Measurements from ENCODE around the gene NOL12.

Gene NOL12

DNA sequence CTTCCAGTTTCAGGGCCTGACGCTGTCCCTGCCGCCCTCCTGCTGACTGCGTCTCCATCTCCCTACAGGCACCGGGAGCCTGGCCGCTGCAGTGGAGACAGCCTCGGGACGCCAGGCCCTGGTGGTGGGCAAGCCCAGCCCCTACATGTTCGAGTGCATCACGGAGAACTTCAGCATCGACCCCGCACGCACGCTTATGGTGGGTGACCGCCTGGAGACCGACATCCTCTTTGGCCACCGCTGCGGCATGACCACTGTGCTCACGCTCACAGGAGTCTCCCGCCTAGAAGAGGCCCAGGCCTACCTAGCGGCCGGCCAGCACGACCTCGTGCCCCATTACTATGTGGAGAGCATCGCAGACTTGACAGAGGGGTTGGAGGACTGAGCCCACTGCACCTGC lies 20.7 kb upstream of the NOL12 start:
- no peak for DNase-seq (ENCODE audit: low read depth in 2 of 2)
- TF ChIP-seq, protein P1, sequence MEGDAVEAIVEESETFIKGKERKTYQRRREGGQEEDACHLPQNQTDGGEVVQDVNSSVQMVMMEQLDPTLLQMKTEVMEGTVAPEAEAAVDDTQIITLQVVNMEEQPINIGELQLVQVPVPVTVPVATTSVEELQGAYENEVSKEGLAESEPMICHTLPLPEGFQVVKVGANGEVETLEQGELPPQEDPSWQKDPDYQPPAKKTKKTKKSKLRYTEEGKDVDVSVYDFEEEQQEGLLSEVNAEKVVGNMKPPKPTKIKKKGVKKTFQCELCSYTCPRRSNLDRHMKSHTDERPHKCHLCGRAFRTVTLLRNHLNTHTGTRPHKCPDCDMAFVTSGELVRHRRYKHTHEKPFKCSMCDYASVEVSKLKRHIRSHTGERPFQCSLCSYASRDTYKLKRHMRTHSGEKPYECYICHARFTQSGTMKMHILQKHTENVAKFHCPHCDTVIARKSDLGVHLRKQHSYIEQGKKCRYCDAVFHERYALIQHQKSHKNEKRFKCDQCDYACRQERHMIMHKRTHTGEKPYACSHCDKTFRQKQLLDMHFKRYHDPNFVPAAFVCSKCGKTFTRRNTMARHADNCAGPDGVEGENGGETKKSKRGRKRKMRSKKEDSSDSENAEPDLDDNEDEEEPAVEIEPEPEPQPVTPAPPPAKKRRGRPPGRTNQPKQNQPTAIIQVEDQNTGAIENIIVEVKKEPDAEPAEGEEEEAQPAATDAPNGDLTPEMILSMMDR (IDR thresholded peaks at IDR 0.05; ENCODE audit: low read depth, low read length) = no peak
- H3K4me3 ChIP-seq (replicated peaks in 1 of 2; ENCODE audit: low read depth in 2 of 2, low read length in 2 of 2) = no peak overlapping the region

DNA sequence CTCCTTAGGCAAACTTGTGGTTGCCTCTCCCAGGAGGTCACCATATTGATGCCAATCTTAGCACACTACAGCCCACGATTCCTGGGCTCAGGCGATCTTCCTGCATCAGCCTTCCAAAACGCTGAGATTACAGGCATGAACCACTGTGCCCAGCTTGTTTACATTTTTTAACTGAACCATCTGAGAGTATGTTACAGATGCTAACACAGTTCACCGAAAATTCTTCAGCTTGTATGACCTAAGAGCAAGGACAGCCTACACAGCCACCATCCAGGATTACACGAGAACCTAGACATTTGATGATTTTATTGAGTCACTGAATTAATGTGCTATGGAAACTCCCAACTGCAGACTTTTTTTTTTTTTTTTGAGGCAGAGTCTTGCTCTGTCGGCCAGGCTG lies 16.6 kb upstream of the NOL12 start:
- TF ChIP-seq, protein P1 (IDR thresholded peaks at IDR 0.05; ENCODE audit: low read depth, low read length) = no peak
- H3K4me3 ChIP-seq (replicated peaks in 1 of 2; ENCODE audit: low read depth in 2 of 2, low read length in 2 of 2) = no peak overlapping the region
- DNase-seq (ENCODE audit: low read depth in 2 of 2) = no peak

DNA sequence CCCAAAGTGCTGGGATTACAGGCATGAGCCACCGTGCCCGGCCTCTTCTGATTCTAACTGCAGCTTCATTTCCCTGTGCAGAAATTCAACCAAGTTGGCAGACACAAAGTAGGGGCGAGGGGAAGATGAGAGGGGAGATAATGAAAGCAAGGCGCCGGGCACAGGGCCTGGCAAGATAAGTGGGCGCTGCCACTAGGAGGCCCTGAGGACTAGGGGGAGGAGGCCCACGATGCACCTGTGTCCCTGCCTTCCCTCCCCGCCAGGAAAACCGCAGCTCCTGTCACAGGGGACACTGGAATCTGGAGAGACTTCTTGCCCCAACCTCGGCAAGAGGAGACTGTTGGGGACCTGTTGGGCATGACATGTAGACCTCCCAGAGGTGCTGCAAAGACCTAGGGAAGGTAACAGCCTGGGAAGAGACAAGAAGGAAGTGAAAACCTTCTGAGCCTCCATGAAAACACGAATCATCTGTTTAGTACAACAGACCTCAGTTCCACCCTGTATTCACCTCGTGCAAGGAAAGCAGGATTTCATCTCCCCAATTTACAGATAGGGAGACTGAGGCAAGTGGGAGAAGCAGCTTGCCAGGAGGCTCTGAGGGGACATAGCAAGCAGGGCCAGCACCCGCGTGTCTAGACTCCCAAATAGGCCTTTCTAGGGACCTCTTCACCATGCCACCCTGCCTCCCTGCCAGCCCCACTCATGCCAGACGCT lies 13.8 kb upstream of the NOL12 start:
- no peak for DNase-seq (ENCODE audit: low read depth in 2 of 2)
- no peak overlapping the region for H3K4me3 ChIP-seq (replicated peaks in 1 of 2; ENCODE audit: low read depth in 2 of 2, low read length in 2 of 2)
- TF ChIP-seq, protein P1 (IDR thresholded peaks at IDR 0.05; ENCODE audit: low read depth, low read length) = no peak

DNA sequence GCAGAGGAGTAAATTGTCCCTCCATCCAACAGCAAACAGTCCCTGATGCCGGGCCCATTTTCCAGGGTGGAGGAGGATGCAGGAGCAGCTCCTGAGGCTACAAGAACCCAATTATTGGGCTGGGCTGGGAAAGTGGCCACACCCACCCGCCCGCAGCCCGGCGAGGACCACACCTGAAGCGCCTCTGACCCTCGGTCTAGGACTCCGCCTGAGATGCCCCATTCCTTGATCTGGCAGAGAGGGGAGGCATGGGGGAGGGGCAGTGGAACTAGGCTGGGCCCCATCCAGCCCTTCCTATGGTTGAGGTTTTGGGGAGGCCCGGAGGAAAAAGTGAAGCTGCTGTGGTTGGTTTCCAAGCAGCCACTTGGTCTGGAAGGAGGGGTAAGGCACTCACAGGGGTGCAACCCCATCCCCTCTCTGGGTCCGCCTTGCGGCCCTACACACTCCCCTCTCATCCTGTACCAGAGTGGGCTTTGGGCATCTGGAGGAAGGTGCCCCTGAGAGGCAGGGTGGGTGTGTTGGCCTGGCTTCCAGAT lies 13.2 kb upstream of the NOL12 start:
- DNase-seq (ENCODE audit: low read depth in 2 of 2) = no peak
- no peak overlapping the region for H3K4me3 ChIP-seq (replicated peaks in 1 of 2; ENCODE audit: low read depth in 2 of 2, low read length in 2 of 2)
- TF ChIP-seq, protein P1 (IDR thresholded peaks at IDR 0.05; ENCODE audit: low read depth, low read length) = no peak

DNA sequence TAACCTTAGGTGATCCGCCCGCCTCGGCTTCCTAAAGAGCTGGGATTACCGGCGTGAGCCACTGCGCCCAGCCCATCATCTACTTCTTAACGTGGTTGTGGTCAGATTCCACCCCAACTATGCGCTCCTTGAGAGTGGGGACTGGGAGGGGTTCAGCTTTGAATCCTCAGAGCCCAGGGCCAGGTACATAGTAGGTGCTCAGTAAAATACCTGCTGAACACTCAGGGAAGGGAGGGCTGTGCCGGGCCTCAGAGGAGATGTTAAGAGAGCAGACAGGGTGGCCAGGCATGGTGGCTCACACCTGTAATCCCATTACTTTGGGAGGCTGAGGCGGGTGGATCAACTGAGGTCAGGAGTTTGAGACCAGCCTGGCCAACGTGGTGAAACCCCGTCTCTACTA lies 11.9 kb upstream of the NOL12 start:
- no peak overlapping the region for H3K4me3 ChIP-seq (replicated peaks in 1 of 2; ENCODE audit: low read depth in 2 of 2, low read length in 2 of 2)
- TF ChIP-seq, protein P1 (IDR thresholded peaks at IDR 0.05; ENCODE audit: low read depth, low read length) = no peak
- no peak for DNase-seq (ENCODE audit: low read depth in 2 of 2)

DNA sequence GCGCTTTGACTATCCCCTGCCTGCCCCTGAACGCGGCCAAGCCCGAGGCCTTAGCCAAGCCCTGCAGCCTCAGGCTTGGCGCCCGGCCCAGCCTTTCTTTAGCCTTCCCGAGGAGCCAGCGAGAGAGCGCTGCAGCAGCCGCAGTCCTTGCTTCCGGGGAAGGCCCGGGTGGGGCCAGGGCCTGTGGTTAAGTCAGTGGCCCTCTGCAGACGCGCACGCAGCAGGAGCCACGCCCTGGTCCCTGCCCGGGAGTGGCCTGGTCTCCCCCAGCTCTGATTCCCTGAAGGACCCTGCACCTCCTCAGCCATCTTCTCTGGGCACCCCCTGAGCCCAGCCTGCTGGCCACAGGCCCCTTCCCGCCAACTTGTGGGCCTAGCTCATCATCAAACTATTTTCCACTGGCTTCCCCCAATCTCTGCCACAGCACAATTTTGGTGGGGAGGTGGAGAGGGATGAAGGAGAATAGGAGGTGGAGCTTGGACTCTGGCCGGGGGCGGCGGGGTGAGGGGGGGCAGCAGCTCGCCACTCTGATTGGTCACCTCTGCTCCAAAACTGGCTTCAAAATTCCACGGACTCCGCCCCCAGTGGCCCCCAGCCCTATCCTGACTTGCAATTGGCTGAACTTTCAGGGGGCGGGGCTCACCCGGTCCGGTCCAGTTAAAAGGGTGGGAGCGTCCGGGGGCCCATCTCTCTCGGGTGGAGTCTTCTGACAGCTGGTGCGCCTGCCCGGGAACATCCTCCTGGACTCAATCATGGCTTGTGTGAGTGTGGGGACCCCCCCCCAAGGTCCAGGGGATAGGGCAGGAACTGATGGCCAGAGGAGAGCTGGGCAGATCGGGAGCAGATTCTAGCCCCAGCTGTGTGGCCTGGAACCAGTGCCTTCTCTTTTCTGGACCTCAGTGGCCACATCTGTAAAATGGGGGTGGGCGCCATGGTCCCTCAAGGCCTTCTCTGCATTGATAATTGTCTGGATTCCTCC lies 10.9 kb upstream of the NOL12 start, which contains the start of gene LGALS1:
Gene LGALS1, plus strand, starts transcription at position 686 of the 979 bp plus-strand sequence. Its CDS starts 67 bp downstream, at position 753.
- TF ChIP-seq, protein P1 (IDR thresholded peaks at IDR 0.05; ENCODE audit: low read depth, low read length) = peak; percentile 26
- peak within 1 kb of the TSS; percentile 78 to 94 for H3K4me3 ChIP-seq (replicated peaks in 1 of 2; ENCODE audit: low read depth in 2 of 2, low read length in 2 of 2)
- DNase-seq (ENCODE audit: low read depth in 2 of 2) = peak; percentile 99

Data from cardiac fibroblast (primary cell).